Measurements from ENCODE around the gene PGRMC2. TPM values are rescaled to one million over a fixed set of nuclear protein-coding genes. Genes with fewer than 3 reads are reported as not detected.

PGRMC2 gene
- total and polyA plus RNA-seq, 8 donors: 14.5 to 48.4 (median 29.9) TPM

GRCh38 chr4:128320656-128321055, 33.0 kb upstream of the PGRMC2 start:
- ATAC-seq (no peak), FAIRE-seq (no peak), DNase-seq (no peak)
- H3K27ac ChIP-seq: no peak overlapping the region
- no peaks in the 10 kb centered on the region for H3K36me3 ChIP-seq
- intact Hi-C loops (cut with DNase I): no loop called here
- no peaks in the 10 kb centered on the region for H3K27me3 ChIP-seq
- H3K4me1 ChIP-seq: no peaks in the 10 kb centered on the region
- 68 to 71% methylated on average over 1 of the region's 1 CpG for WGBS, 2 donors
- H3K4me3 ChIP-seq: no peak overlapping the region
- no peaks in the 10 kb centered on the region for H3K9me3 ChIP-seq
- TF ChIP-seq CTCF (IDR thresholded peaks at IDR 0.05): no peak

- FAIRE-seq (no peak), DNase-seq (no peak), ATAC-seq (no peak)
- WGBS, 2 donors: 88 to 96% methylated on average over 2 of the region's 2 CpGs
- Histone ChIP-seq H3K4me1 (peaks cover 14 to 17% (median 14%) of the 10 kb centered on the region in 3 donors), H3K36me3 (no peaks in the 10 kb centered on the region), H3K4me3 (no peak overlapping the region), H3K27ac (no peak overlapping the region), H3K9me3 (no peaks in the 10 kb centered on the region), H3K27me3 (no peaks in the 10 kb centered on the region)
- intact Hi-C loops (cut with DNase I): no loop called here
- no peak for TF ChIP-seq CTCF (IDR thresholded peaks at IDR 0.05)
Observed at GRCh38 chr4:128315756-128316520, 28.3 kb upstream of the PGRMC2 start.

GRCh38 chr4:128311659-128312403, 24.2 kb upstream of the PGRMC2 start:
- intact Hi-C loops (cut with DNase I): no loop called here
- FAIRE-seq: peak; percentile 79
- peak overlapping the region; percentile 1 to 74 (median 14) for H3K27ac ChIP-seq
- H3K9me3 ChIP-seq: no peaks in the 10 kb centered on the region
- DNase-seq: peak in 2 of 6 donors; percentile 28 to 32
- 16 to 19% methylated on average over 2 of the region's 2 CpGs for WGBS, 2 donors
- no peaks in the 10 kb centered on the region for H3K36me3 ChIP-seq
- H3K4me1 ChIP-seq: peaks cover 35 to 53% (median 38%) of the 10 kb centered on the region in 3 donors
- H3K27me3 ChIP-seq: no peaks in the 10 kb centered on the region
- ATAC-seq: peak; percentile 46 to 63 (median 56)
- no peak overlapping the region for H3K4me3 ChIP-seq
- no peak for TF ChIP-seq CTCF (IDR thresholded peaks at IDR 0.05)

GRCh38 chr4:128310266-128310697, 22.7 kb upstream of the PGRMC2 start:
- H3K4me3 ChIP-seq: peak overlapping the region in 1 of 4 donors; percentile 22
- H3K27me3 ChIP-seq: no peaks in the 10 kb centered on the region
- FAIRE-seq (no peak), DNase-seq (peak in 5 of 6 donors; percentile 23 to 45 (median 42)), ATAC-seq (peak; percentile 57 to 67 (median 65))
- peak overlapping the region in 2 of 4 donors; percentile 22 to 74 for H3K27ac ChIP-seq
- H3K4me1 ChIP-seq: peaks cover 38 to 59% (median 45%) of the 10 kb centered on the region in 3 donors
- intact Hi-C loops (cut with DNase I): no loop called here
- 18 to 25% methylated on average over 6 of the region's 6 CpGs for WGBS, 2 donors
- H3K9me3 ChIP-seq: no peaks in the 10 kb centered on the region
- no peak for TF ChIP-seq CTCF (IDR thresholded peaks at IDR 0.05)
- H3K36me3 ChIP-seq: no peaks in the 10 kb centered on the region
